ENCODE results near the gene CCDC97. TPM values are rescaled to one million over a fixed set of nuclear protein-coding genes. Genes with fewer than 3 reads are reported as not detected.

CCDC97 gene
- total and polyA plus RNA-seq, 2 of the 8 experiments (the other 6 are each of a cell fraction or from before 2014, with no cell fraction given): 19.8 to 27.1 TPM

- TF ChIP-seq CTCF (IDR thresholded peaks at IDR 0.05; ENCODE audit: control extremely low read depth in 1 of 3, insufficient read depth in 1 of 3, low read depth in 1 of 3, low read length in 3 of 3) (no peak), CREB1 (IDR thresholded peaks at IDR 0.05) (0 out of 2 replicates have a peak, but pooled peaks have one; percentile 8), NRF1 (IDR thresholded peaks at IDR 0.05; ENCODE audit: low read depth, low read length) (no peak), ATF2 (IDR thresholded peaks at IDR 0.05; ENCODE audit: low read length) (no peak), BCL11A (IDR thresholded peaks at IDR 0.05; ENCODE audit: low read depth in 2 of 2, low read length in 2 of 2) (no peak), SP2 (IDR thresholded peaks at IDR 0.05; ENCODE audit: low read length) (no peak), GABPA (IDR thresholded peaks at IDR 0.05; ENCODE audit: borderline replicate concordance, insufficient read depth, low read length) (no peak), PHF8 (conservative IDR thresholded peaks at IDR 0.05; ENCODE audit: low read depth, low read length) (no peak; the same call in 1 of the 2 replicates), CBX5 (IDR thresholded peaks at IDR 0.05; ENCODE audit: low read depth, low read length) (no peak), HDAC2 (IDR thresholded peaks at IDR 0.05; ENCODE audit: borderline replicate concordance in 1 of 2, low read depth in 2 of 2, low read length in 2 of 2) (no peak), FOSL1 (IDR thresholded peaks at IDR 0.05; ENCODE audit: insufficient read depth, low read depth, low read length) (no peak), RFX5 (IDR thresholded peaks at IDR 0.05; ENCODE audit: borderline replicate concordance, low read depth, low read length) (no peak), EZH2 (IDR thresholded peaks at IDR 0.05; ENCODE audit: low read depth, low read length, severe bottlenecking) (no peak), POLR2AphosphoS5 (IDR thresholded peaks at IDR 0.05; ENCODE audit: low read depth, low read length) (peak; percentile 76), TBP (IDR thresholded peaks at IDR 0.05; ENCODE audit: low read depth, low read length) (peak; percentile 70), KDM1A (IDR thresholded peaks at IDR 0.05; ENCODE audit: borderline replicate concordance, low read length) (no peak), RNF2 (IDR thresholded peaks at IDR 0.05; ENCODE audit: borderline replicate concordance, low read depth, low read length, missing control alignments, poor library complexity, severe bottlenecking) (no peak), CHD2 (IDR thresholded peaks at IDR 0.05; ENCODE audit: low read length) (no peak), ASH2L (IDR thresholded peaks at IDR 0.05; ENCODE audit: low read length) (no peak)
Measured at GRCh38 chr19:41263042-41263849, 46.7 kb upstream of the CCDC97 start (continued).

Data from H1 (cell line).